HT-29 (cell line): ENCODE results near the gene PI16. TPM values are rescaled to one million over a fixed set of nuclear protein-coding genes. Genes with fewer than 3 reads are reported as not detected.

Source experiments
- DNase-seq: peaks from one replicate; pipeline ENCODE4 v3.0.0-alpha.2; 2015; ENCODE audit warnings: low spot score
- total RNA-seq: library from RNA; depleted of rRNA; stranded (reverse); fragments of >200 nt; shearing (Covaris generic); gene quantifications from 2 replicates; pipeline ENCODE4 v1.2.3, GENCODE V29; 2014; rRNA removed

PI16 gene
- total RNA-seq, 1 experiment from 2014 or later = not detected

DNA sequence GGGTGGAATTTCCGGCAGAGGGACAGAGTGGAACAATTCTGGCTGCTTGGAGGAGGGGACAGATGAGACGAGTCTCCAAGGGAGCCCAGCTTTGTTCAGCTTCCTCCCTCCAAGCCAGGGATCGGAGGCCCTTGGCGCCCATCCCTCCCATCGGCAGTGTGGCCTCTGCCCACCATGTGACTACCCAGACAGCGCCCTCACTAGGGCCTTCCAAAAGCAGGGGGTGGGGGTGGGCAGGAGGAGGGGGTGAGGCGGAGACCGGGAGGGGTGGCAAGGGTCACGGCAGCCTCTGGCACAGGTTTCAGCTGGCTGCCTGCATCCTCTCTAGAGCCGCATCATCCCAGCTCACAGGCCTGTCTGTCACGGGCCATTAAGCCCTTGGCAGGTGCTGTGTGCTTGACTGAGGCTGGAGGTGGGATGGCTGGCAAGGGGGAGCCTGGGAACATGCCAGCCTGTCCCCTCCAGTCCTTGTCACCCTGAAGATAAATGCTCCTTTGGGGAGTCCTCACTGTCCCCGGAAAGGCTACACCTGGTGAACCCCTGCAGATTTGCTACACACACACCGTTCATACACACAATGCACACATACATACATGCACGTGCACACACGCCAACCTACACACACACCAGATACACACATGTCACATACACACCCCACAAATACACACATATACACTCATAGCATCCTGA lies 44.7 kb downstream of the PI16 start:
- no peak for DNase-seq

GRCh38 chr6:36999751-37000125 lies 45.2 kb downstream of the PI16 start:
- DNase-seq = no peak

DNA sequence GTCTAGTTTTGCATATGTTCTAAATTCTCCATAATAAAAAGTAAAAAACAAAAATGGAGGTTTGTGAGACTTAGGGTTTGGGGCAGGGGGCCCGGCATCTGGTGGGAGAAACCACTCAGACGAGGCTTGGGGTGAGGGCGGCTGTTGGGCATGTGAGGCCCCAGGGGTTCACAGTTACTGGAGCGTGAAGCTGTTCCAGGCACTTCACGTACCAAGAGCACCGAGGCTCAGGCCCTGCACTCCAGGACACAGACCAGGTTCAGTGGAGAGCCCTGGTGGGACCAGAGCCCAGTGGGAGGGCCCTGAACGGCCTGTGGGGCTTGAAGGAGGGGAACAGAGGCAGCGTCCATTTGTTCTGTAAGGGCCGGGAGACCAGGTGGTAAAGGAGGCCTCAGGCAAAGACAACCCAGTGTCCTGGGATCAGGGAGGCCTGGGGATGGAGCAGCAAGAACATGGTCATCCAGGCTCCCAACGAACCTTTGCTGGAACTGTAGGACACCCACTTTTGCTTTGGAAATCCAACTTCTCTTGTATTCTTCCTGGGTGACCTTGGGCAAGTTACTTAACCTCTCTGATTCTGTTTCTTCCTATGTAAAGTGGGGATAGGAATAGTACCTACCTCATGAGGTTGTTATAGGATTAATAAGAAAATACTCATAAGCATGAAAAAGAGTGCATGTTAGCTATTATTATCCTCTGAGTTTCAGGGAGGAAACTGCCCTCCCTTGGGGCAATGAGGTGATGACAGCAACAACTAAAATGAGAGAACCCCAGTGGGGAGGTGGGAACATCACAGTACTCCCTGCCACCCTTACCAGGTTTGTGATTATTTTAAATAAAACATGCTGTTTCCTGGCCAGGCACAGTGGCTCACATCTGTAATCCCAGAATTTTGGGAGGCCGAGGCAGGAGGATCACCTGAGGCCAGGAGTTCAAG lies 49.8 kb downstream of the PI16 start:
- no peak for DNase-seq

DNA sequence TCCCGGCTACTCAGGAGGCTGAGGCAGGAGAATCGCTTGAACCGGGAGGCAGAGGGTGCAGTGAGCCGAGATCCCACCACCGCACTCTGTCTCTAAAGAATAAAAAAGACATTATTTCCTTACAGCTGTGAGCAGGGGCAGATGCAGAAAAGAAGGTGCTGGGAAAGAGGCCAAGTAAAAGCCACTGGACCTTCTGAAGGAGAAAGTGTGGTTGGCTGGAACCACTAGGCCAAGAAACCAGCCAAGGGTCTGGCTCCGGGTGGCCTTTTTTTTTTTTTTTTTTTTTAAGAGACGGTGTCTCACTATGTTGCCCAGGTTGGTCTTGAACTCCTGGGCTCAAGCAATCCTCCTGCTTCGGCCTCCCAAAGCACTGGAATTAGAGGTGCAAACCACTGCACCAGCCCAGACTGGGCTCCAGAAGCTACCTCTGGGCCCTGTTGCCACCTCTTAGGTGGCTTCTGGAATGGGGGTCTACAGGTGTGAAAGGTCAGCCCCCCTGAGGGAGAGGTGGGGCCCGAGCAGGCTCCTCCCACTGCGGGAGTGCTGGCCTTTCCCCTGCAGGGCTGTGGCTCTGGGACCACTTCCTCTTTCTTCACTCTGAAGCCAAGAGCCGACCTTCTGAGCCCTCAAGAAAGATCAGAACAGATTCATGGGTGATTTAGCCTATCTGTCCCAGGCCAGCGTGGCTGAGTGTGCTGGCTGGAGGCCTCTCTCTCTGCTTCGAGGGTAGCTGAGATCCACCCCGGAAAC lies 50.7 kb downstream of the PI16 start, which contains the start of gene FGD2:
Gene FGD2, plus strand, starts transcription at position 595 of the 750 bp plus-strand sequence. CDS start 163 bp downstream, outside the sequence.
- no peak for DNase-seq

GRCh38 chr6:37005827-37006567 lies 51.5 kb downstream of the PI16 start:
- DNase-seq = no peak

- DNase-seq = no peak
Observed at GRCh38 chr6:37006793-37007339, 52.3 kb downstream of the PI16 start.

DNA sequence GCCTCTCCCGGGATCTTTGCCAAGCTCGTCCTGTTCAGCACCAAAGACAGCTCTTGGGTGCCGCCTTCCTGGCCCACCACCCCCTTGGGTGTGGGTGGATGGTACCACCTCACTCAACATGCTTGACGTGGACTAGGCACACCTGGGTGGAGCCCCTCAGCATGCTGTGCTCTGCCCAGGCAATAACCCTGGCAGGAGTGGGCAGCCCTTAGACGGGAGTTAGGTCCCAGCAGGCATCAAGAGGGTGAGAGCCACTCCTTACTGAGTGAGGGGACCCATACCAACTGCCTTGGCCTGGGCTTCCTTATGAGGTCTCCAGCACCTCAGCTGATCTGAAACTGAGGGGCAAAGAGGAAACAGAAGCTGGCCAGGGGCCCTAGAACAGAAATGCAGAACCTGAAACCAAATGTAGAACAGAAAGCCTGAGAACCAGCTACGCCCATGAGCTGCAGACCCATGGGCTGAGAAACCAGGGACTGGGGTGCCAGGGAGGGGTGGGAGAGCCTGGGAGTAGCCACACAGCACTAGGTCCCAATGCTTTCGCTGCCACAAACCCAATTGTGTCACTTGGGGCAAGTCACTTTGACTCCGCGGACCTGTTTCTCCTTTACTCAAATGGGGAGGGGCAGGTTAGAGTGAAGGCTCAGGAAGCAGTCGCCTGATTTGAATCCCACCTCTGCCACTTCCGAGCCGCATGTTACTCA lies 53.0 kb downstream of the PI16 start:
- no peak for DNase-seq

GRCh38 chr6:37008484-37009465 lies 54.2 kb downstream of the PI16 start:
- no peak for DNase-seq

GRCh38 chr6:37010402-37010892 lies 55.9 kb downstream of the PI16 start:
- no peak for DNase-seq

DNA sequence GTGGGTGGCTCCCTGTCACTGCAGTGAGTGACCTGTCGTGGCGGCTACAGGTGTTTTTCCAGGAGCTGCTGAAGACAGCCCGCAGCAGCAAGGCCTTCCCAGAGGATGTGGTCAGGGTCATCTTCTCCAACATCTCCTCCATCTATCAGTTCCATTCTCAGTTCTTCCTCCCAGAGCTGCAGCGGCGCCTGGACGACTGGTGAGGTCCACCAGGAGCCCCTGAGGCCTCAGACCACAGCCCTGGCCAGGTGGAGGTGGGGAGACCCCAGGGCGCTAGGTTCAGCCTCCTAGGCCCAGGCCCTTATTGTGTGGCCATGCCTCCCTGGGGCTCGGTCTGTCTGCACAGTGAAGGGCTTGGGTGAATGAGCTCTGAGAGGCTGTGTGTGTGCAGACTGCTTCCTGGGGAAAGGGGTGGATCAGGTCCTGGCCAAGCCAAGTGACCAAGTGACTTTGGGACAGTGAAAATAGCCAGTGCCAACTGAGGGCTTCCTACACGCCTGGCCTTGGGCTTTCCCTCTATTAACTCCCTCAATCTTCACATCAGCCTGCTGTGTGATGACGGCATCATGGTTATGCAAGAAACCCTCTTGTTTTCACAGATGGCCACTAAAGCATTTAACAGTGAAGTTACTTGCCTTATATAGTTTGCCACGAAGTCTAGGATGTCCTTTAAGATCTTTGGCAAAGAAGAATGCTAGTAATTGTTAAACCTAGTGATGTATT lies 57.3 kb downstream of the PI16 start:
- DNase-seq = no peak

- DNase-seq = no peak
Observed at GRCh38 chr6:37013516-37014491, 59.3 kb downstream of the PI16 start.

Other genes with a start within 250 kb of the PI16 start
- 0.10 TPM in 1 of 2 replicates, not detected in the other for gene CPNE5, start 115.3 kb upstream of the PI16 start, total RNA-seq
- 23.3 and 24.4 TPM in 2 replicates for gene PPIL1, start 79.9 kb upstream of the PI16 start, total RNA-seq
- gene C6orf89, start 68.8 kb upstream of the PI16 start, total RNA-seq = 16.9 and 19.1 TPM in 2 replicates
- 254 and 264 TPM in 2 replicates for gene MTCH1, start 31.5 kb downstream of the PI16 start, total RNA-seq
- 0.31 and 0.53 TPM in 2 replicates for gene FGD2, start 50.9 kb downstream of the PI16 start, total RNA-seq
- 20.0 and 23.6 TPM in 2 replicates for gene PIM1, start 215.4 kb downstream of the PI16 start, total RNA-seq